Transverse colon (tissue), 4 donors: ENCODE data around the gene CCDC85C. TPM values are rescaled to one million over a fixed set of nuclear protein-coding genes. Genes with fewer than 3 reads are reported as not detected.

Experiments used
- DNase-seq: peaks from one replicate; pipeline ENCODE4 v3.0.0-alpha.2; 2019
- H3K27ac ChIP-seq, 4 donors: fragments of 200-600 bp; sonication (generic); 2 replicates each; pipeline ENCODE4 v1.5.1; 2016 to 2018; ENCODE audit warnings: inconsistent platforms in 4 of 4
- H3K27me3 ChIP-seq: fragments of 200-600 bp; sonication (generic); 2 replicates; pipeline ENCODE4 v1.5.1; 2017; ENCODE audit warnings: inconsistent platforms
- H3K36me3 ChIP-seq, 4 donors: fragments of 200-600 bp; sonication (generic); 2 replicates each; pipeline ENCODE4 v1.5.1; 2017 to 2019; ENCODE audit warnings: inconsistent platforms in 4 of 4
- H3K4me1 ChIP-seq, 4 donors: fragments of 200-600 bp; sonication (generic); 2 replicates each; pipeline ENCODE4 v1.5.1; 2017 to 2020; ENCODE audit warnings: inconsistent platforms in 4 of 4
- H3K4me3 ChIP-seq, 4 donors: fragments of 200-600 bp; sonication (generic); 1 replicate in 1 of 4; 2 replicates in 3 of 4; pipeline versions ENCODE4 v1.5.1 to v1.6.1; 2017 to 2019; ENCODE audit warnings: inconsistent platforms in 4 of 4
- H3K9me3 ChIP-seq, 2 donors: fragments of 200-600 bp; sonication (generic); 2 replicates each; pipeline ENCODE4 v1.5.1; 2017 to 2019; ENCODE audit warnings: inconsistent platforms in 2 of 2
- CTCF ChIP-seq, 5 experiments: fragments of 200-600 bp in 3 of 5; fragments of 450-650 bp in 2 of 5; sonication (generic) in 3 of 5; IDR thresholded peaks; 1 replicate in 2 of 5; 2 replicates in 3 of 5; pipeline ENCODE4 v1.5.1; 2016 to 2017; ENCODE audit warnings: antibody characterized with exemption in 5 of 5, inconsistent platforms in 3 of 5, mild to moderate bottlenecking in 2 of 5, moderate library complexity in 1 of 5
- EP300 ChIP-seq: sonication (generic); formaldehyde crosslinking; IDR thresholded peaks from one replicate; pipeline ENCODE4 v1.6.1; 2017; ENCODE audit warnings: antibody characterized with exemption, low read depth
- POLR2A ChIP-seq: fragments of 450-650 bp; IDR thresholded peaks from one replicate; pipeline ENCODE4 v1.6.1; 2016; ENCODE audit warnings: antibody characterized with exemption, mild to moderate bottlenecking, moderate library complexity
- POLR2AphosphoS5 ChIP-seq, 3 donors: sonication (generic); formaldehyde crosslinking; IDR thresholded peaks; one replicate each; pipeline ENCODE4 v1.6.1; 2016; ENCODE audit warnings: antibody characterized with exemption in 3 of 3
- WGBS, 2 donors: methylation state at CpG; one replicate each; pipeline ENCODE4 v1.1.5; 2018; ENCODE audit warnings: low coverage in 1 of 2; 5-methylcytosine and 5-hydroxymethylcytosine counted together
- in situ Hi-C, 4 donors: fragments of 200-750 bp; cut with MboI; loops; one replicate each; pipeline versions ENCODE4 v1.15.0 to v1.15.1; 2017; ENCODE audit warnings: low sequenced_read_pairs in 3 of 4, low pct_ligation_motif_present in 1 of 4, low pct_unique_long_range_greater_than_20kb in 1 of 4
- intact Hi-C: fragments of 100-400 bp; cut with DNase I; formaldehyde crosslinking; loops from one replicate; pipeline ENCODE4 v1.15.1; 2023; ENCODE audit warnings: low total_unique reads
- total RNA-seq, 4 donors: library from RNA; depleted of rRNA; stranded (reverse); fragments of >200 nt; gene quantifications; one replicate each; pipeline ENCODE4 v1.1.0, GENCODE V29; 2016

CCDC85C gene
- total RNA-seq, 4 donors from 2014 or later: 19.3 to 55.4 (median 45.7) TPM

GRCh38 chr14:99601361-99601831 is 2.6 kb downstream of the CCDC85C start:
- DNase-seq: peak; percentile 54
- in situ Hi-C loops (loop anchor here in 1 of 4 donors (25.0 kb wide), 1 partner anchor 89 kb away; no protein-coding TSS in a partner anchor), intact Hi-C loops (no loop called here)
- TF ChIP-seq CTCF (IDR thresholded peaks at IDR 0.05) (no peak), EP300 (no peak), POLR2A (no peak), POLR2AphosphoS5 (IDR thresholded peaks at IDR 0.05) (peak in 2 of 3 donors; percentile 14 to 17)
- whole genome bisulfite sequencing, 2 donors: 33 to 80% methylated on average over 1 to 8 of the region's 8 CpGs
- Histone ChIP-seq H3K27me3 (no peaks in the 10 kb centered on the region), H3K27ac (peak overlapping the region; percentile 88 to 90 (median 88)), H3K36me3 (no peaks in the 10 kb centered on the region), H3K9me3 (no peaks in the 10 kb centered on the region), H3K4me1 (peaks cover 53 to 80% (median 70%) of the 10 kb centered on the region in 4 donors), H3K4me3 (peak overlapping the region; percentile 8 to 83 (median 59))

GRCh38 chr14:99600232-99600888 is 3.6 kb downstream of the CCDC85C start:
- H3K4me1 ChIP-seq: peaks cover 59 to 82% (median 78%) of the 10 kb centered on the region in 4 donors

GRCh38 chr14:99599393-99599792 is 4.6 kb downstream of the CCDC85C start:
- DNase-seq: no peak
- WGBS, 2 donors: 34 to 65% methylated on average over 2 to 6 of the region's 6 CpGs
- H3K27ac ChIP-seq: peak overlapping the region; percentile 88 to 90 (median 88)
- H3K4me3 ChIP-seq: no peak overlapping the region
- H3K9me3 ChIP-seq: no peaks in the 10 kb centered on the region
- intact Hi-C loops: no loop called here
- peaks cover 67 to 90% (median 86%) of the 10 kb centered on the region in 4 donors for H3K4me1 ChIP-seq
- H3K36me3 ChIP-seq: no peaks in the 10 kb centered on the region
- H3K27me3 ChIP-seq: no peaks in the 10 kb centered on the region
- in situ Hi-C loops: no loop called here
- no peak for TF ChIP-seq POLR2AphosphoS5 (IDR thresholded peaks at IDR 0.05)
- TF ChIP-seq POLR2A: no peak
- TF ChIP-seq CTCF (IDR thresholded peaks at IDR 0.05): no peak
- no peak for TF ChIP-seq EP300

More at GRCh38 chr14:99600232-99600888, 3.6 kb downstream of the CCDC85C start:
- DNase-seq: no peak
- Histone ChIP-seq H3K4me3 (no peak overlapping the region), H3K27me3 (no peaks in the 10 kb centered on the region), H3K36me3 (no peaks in the 10 kb centered on the region), H3K9me3 (no peaks in the 10 kb centered on the region), H3K27ac (peak overlapping the region; percentile 88 to 90 (median 88))
- no peak for TF ChIP-seq POLR2AphosphoS5 (IDR thresholded peaks at IDR 0.05)
- TF ChIP-seq POLR2A: no peak
- no peak for TF ChIP-seq EP300
- TF ChIP-seq CTCF (IDR thresholded peaks at IDR 0.05): no peak
- WGBS, 2 donors: 75 to 86% methylated on average over 1 to 3 of the region's 3 CpGs
- intact Hi-C loops: no loop called here
- in situ Hi-C loops: loop anchor here in 1 of 4 donors (25.0 kb wide), 1 partner anchor 88 kb away; no protein-coding TSS in a partner anchor

DNA sequence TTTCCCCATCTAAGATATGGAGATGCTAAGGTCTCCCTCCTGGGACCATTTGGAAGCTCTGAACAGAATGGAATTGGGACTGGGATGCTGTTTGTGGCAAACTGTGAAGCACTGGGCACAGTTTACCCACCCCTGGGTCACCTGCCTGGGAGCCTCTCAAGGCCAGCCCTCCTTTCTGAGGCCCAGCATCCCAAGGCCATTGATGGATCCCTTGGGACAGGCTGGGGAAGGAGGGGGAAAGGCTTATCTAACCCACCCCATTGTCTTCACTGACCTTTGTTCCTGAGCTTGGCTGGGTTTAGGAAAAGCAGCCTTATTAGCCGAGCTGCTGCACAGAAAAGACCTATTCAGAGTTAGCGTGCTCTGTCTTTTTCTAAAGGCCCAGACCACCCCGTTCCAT is 5.2 kb downstream of the CCDC85C start:
- Histone ChIP-seq H3K4me1 (peaks cover 67 to 93% (median 90%) of the 10 kb centered on the region in 4 donors), H3K36me3 (no peaks in the 10 kb centered on the region), H3K27ac (peak overlapping the region; percentile 88 to 90 (median 88)), H3K27me3 (no peaks in the 10 kb centered on the region), H3K9me3 (no peaks in the 10 kb centered on the region), H3K4me3 (no peak overlapping the region)
- intact Hi-C loops: no loop called here
- TF ChIP-seq POLR2A (no peak), EP300 (no peak), CTCF (IDR thresholded peaks at IDR 0.05) (no peak), POLR2AphosphoS5 (IDR thresholded peaks at IDR 0.05) (no peak)
- in situ Hi-C loops: no loop called here
- WGBS, 2 donors: 61 to 64% methylated on average over 3 of the region's 3 CpGs
- no peak for DNase-seq
